GM12878 (cell line): ENCODE measurements around the gene PPP2R2D.

ENCODE experiments used
- CTCF ChIP-seq, 3 experiments: IDR thresholded peaks in 2 of 3; conservative IDR thresholded peaks in 1 of 3; 2 replicates each; pipeline ENCODE4 v1.5.1; 2011; ENCODE audit warnings: low read depth in 3 of 3, low read length in 3 of 3, mild to moderate bottlenecking in 3 of 3, control low read depth in 2 of 3, moderate library complexity in 2 of 3, inconsistent platforms in 1 of 3, mixed read lengths in 1 of 3; ENCODE audit not compliant: control insufficient read depth in 2 of 3, insufficient read depth in 1 of 3; ENCODE audit errors: extremely low read depth in 1 of 3
- EZH2 ChIP-seq: IDR thresholded peaks from 2 replicates; pipeline ENCODE4 v1.6.1; 2012; ENCODE audit warnings: low read depth, mild to moderate bottlenecking, control low read depth, inconsistent platforms, low read length, borderline replicate concordance; ENCODE audit not compliant: control insufficient read depth
- GABPA ChIP-seq: IDR thresholded peaks from 2 replicates; pipeline ENCODE4 v1.6.1; 2014; ENCODE audit warnings: antibody characterized with exemption, low read depth, mild to moderate bottlenecking, inconsistent platforms
- MLLT1 ChIP-seq: fragments of 450-650 bp; IDR thresholded peaks from 2 replicates; pipeline ENCODE4 v1.6.1; 2016; ENCODE audit warnings: mild to moderate bottlenecking
- MXI1 ChIP-seq: fragments of 150-350 bp; IDR thresholded peaks from 2 replicates; pipeline ENCODE4 v1.6.1; 2011; ENCODE audit warnings: low read depth, mild to moderate bottlenecking, inconsistent platforms, low read length, improper control_type of control experiment
- NFIC ChIP-seq: IDR thresholded peaks from 2 replicates; pipeline ENCODE4 v1.6.1; 2012; ENCODE audit warnings: low read depth, mild to moderate bottlenecking, inconsistent platforms, low read length, moderate library complexity
- POLR2A ChIP-seq: IDR thresholded peaks from 2 replicates; pipeline ENCODE4 v1.6.1; 2011; ENCODE audit warnings: low read depth, mild to moderate bottlenecking, low read length
- RAD21 ChIP-seq: IDR thresholded peaks from 2 replicates; pipeline ENCODE4 v1.6.1; 2011; ENCODE audit warnings: mild to moderate bottlenecking, low read depth, low read length, moderate library complexity; ENCODE audit not compliant: insufficient read depth

- TF ChIP-seq POLR2A = no peak
- no peak for TF ChIP-seq GABPA
- TF ChIP-seq RAD21 = no peak
- TF ChIP-seq MLLT1 = no peak
- TF ChIP-seq CTCF (IDR thresholded peaks at IDR 0.05 in 2 of 3, conservative IDR thresholded peaks at IDR 0.05 in 1 of 3; ENCODE audit: control insufficient read depth in 2 of 3, extremely low read depth in 1 of 3, insufficient read depth in 1 of 3, low read depth in 3 of 3, low read length in 3 of 3) = no peak
- no peak for TF ChIP-seq EZH2
- TF ChIP-seq MXI1 = no peak
- no peak for TF ChIP-seq NFIC
Measured at GRCh38 chr10:131937836-131938235, 37.0 kb downstream of the PPP2R2D start.
